ENCODE data around the gene MS4A6A. TPM values are rescaled to one million over a fixed set of nuclear protein-coding genes. Genes with fewer than 3 reads are reported as not detected.

MS4A6A gene, protein sequence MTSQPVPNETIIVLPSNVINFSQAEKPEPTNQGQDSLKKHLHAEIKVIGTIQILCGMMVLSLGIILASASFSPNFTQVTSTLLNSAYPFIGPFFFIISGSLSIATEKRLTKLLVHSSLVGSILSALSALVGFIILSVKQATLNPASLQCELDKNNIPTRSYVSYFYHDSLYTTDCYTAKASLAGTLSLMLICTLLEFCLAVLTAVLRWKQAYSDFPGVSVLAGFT
- not detected in 2 replicates for polyA plus RNA-seq (2012; rRNA removed)
- polyA plus RNA-seq (2012; cell fraction: cytosol; rRNA removed) = not detected in 2 replicates
- polyA plus RNA-seq (2012; cell fraction: nucleus; rRNA removed) = 0.12 and 0.27 TPM in 2 replicates

GRCh38 chr11:60182541-60183330 is at the start of gene MS4A6A:
Gene MS4A6A, minus strand, starts transcription at chr11:60183083. Its CDS starts 1,356 bp downstream, at chr11:60181727.
- H3K9me2 ChIP-seq = no peaks in the 10 kb centered on the region
- POLR2A ChIA-PET = no interaction called here
- no peak within 1 kb of the TSS for H2AFZ ChIP-seq (ENCODE audit: low read depth)
- CTCF ChIA-PET = interaction anchor here (0.9 to 1.8 kb wide), 2 partner anchors 9 to 11 kb away, joined by 3 to 6 read pairs; no protein-coding TSS in a partner anchor
- H3K4me2 ChIP-seq = no peak within 1 kb of the TSS
- TF ChIP-seq FOXJ3 (CRISPR knock-in tag; IDR thresholded peaks at IDR 0.05) (no peak), USF1 (IDR thresholded peaks at IDR 0.05; ENCODE audit: borderline replicate concordance, low read depth) (no peak), CHD2 (IDR thresholded peaks at IDR 0.05; ENCODE audit: low read length, partially characterized antibody) (no peak)
- no peak within 1 kb of the TSS for H3K9ac ChIP-seq
- DNase-seq = no peak
- H3K4me1 ChIP-seq (ENCODE audit: control insufficient read depth in 1 of 2, insufficient read depth in 2 of 2, low read depth in 1 of 2, low read length in 1 of 2) = no peaks in the 10 kb centered on the region
- H3K27me3 ChIP-seq (ENCODE audit: insufficient read depth) = no peaks in the 10 kb centered on the region; the same call in 1 of the 2 replicates
- no peaks in the 10 kb centered on the region for H3K9me3 ChIP-seq
- 13% methylated on average over 10 of the region's 10 CpGs for WGBS (ENCODE audit: low lambda C conversion rate)
- H3K79me2 ChIP-seq (ENCODE audit: insufficient read depth) = no peaks in the 10 kb centered on the region
- no peaks in the 10 kb centered on the region for H3K36me3 ChIP-seq (replicated peaks in 1 of 2; ENCODE audit: control insufficient read depth in 1 of 2, insufficient read depth in 2 of 2, low read length in 1 of 2)
- no peak within 1 kb of the TSS for H3K4me3 ChIP-seq (ENCODE audit: low read depth in 2 of 2, low read length in 1 of 2)
- H4K20me1 ChIP-seq (ENCODE audit: insufficient read depth) = no peaks in the 10 kb centered on the region
- H3K27ac ChIP-seq (ENCODE audit: low read depth in 2 of 2, low read length in 1 of 2) = no peak within 1 kb of the TSS
- no peaks in the 10 kb centered on the region for H3F3A ChIP-seq (replicated peaks; ENCODE audit: insufficient read depth)

DNA sequence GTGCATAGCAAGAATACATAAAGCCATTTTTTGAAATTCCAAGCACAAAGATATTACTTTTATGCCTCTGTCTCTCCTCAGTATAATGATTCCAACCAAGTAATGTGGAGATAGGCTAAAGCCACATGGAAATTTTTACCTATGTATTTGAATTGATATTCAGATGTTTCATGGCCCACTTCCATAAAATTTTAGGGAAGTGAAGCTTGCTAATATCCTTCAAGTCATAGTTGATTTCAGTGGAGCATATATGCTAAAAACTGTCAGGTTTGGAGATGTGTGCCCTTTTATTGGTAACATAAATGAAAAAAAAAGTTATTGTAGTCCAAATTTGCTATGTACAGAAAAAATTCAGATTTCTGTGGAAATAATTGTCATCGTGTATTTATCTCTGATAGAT is 47.8 kb upstream of the MS4A6A start:
- Histone ChIP-seq H3K4me3 (ENCODE audit: low read depth in 2 of 2, low read length in 1 of 2) (no peak overlapping the region), H3K36me3 (replicated peaks in 1 of 2; ENCODE audit: control insufficient read depth in 1 of 2, insufficient read depth in 2 of 2, low read length in 1 of 2) (no peaks in the 10 kb centered on the region), H4K20me1 (ENCODE audit: insufficient read depth) (no peaks in the 10 kb centered on the region), H2AFZ (ENCODE audit: low read depth) (no peak overlapping the region), H3K4me1 (ENCODE audit: control insufficient read depth in 1 of 2, insufficient read depth in 2 of 2, low read depth in 1 of 2, low read length in 1 of 2) (no peaks in the 10 kb centered on the region), H3K4me2 (no peak overlapping the region), H3K27me3 (ENCODE audit: insufficient read depth) (no peaks in the 10 kb centered on the region), H3K9me2 (no peaks in the 10 kb centered on the region), H3K79me2 (ENCODE audit: insufficient read depth) (no peaks in the 10 kb centered on the region), H3K27ac (ENCODE audit: low read depth in 2 of 2, low read length in 1 of 2) (no peak overlapping the region), H3K9me3 (no peaks in the 10 kb centered on the region), H3K9ac (no peak overlapping the region), H3F3A (replicated peaks; ENCODE audit: insufficient read depth) (no peaks in the 10 kb centered on the region)
- POLR2A ChIA-PET = no interaction called here
- TF ChIP-seq GABPA (IDR thresholded peaks at IDR 0.05; ENCODE audit: low read depth) (no peak), EP300 (IDR thresholded peaks at IDR 0.05; ENCODE audit: borderline replicate concordance in 1 of 2, low read depth in 1 of 2, low read length in 1 of 2) (no peak), FOSL2 (IDR thresholded peaks at IDR 0.05; ENCODE audit: borderline replicate concordance, low read depth) (no peak), RCOR1 (IDR thresholded peaks at IDR 0.05; ENCODE audit: low read length) (no peak), RAD21 (IDR thresholded peaks at IDR 0.05; ENCODE audit: low read length) (no peak), RXRA (IDR thresholded peaks at IDR 0.05; ENCODE audit: borderline replicate concordance, low read depth) (no peak), MXI1 (IDR thresholded peaks at IDR 0.05; ENCODE audit: low read depth, low read length) (no peak), YY1 (IDR thresholded peaks at IDR 0.05; ENCODE audit: low read depth) (no peak)
- TF ChIP-seq, protein P1, sequence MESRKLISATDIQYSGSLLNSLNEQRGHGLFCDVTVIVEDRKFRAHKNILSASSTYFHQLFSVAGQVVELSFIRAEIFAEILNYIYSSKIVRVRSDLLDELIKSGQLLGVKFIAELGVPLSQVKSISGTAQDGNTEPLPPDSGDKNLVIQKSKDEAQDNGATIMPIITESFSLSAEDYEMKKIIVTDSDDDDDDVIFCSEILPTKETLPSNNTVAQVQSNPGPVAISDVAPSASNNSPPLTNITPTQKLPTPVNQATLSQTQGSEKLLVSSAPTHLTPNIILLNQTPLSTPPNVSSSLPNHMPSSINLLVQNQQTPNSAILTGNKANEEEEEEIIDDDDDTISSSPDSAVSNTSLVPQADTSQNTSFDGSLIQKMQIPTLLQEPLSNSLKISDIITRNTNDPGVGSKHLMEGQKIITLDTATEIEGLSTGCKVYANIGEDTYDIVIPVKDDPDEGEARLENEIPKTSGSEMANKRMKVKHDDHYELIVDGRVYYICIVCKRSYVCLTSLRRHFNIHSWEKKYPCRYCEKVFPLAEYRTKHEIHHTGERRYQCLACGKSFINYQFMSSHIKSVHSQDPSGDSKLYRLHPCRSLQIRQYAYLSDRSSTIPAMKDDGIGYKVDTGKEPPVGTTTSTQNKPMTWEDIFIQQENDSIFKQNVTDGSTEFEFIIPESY (IDR thresholded peaks at IDR 0.05; ENCODE audit: borderline replicate concordance, low read depth) = no peak
- CTCF ChIA-PET = no interaction called here
- WGBS (ENCODE audit: low lambda C conversion rate) = 0% methylated on average over 1 of the region's 1 CpG
- no peak for DNase-seq
